Muscle of back (tissue), 11 donors: ENCODE measurements around the gene ZNF234. TPM values are rescaled to one million over a fixed set of nuclear protein-coding genes. Genes with fewer than 3 reads are reported as not detected.
"Not testable (repeated sequence)": the region's sequence is repeated elsewhere in the genome, so short reads cannot be mapped to it uniquely, and the experiment has no call there.

Source experiments
- DNase-seq, 3 donors: peaks; one replicate each; pipeline versions ENCODE4 v3.0.0 to v3.0.0-alpha.2; 2013
- polyA plus RNA-seq, 10 donors: library from polyadenylated mRNA; unstranded; fragments of 120-200 nt; gene quantifications; one replicate each; pipeline ENCODE4 v1.2.1, GENCODE V29; 2013; ENCODE audit not compliant: insufficient read length in 10 of 10

ZNF234 gene
- polyA plus RNA-seq, 10 donors = 7.1 to 13.4 (median 9.5) TPM

GRCh38 chr19:44176590-44176989 lies 35.2 kb downstream of the ZNF234 start:
- DNase-seq = no peak

DNA sequence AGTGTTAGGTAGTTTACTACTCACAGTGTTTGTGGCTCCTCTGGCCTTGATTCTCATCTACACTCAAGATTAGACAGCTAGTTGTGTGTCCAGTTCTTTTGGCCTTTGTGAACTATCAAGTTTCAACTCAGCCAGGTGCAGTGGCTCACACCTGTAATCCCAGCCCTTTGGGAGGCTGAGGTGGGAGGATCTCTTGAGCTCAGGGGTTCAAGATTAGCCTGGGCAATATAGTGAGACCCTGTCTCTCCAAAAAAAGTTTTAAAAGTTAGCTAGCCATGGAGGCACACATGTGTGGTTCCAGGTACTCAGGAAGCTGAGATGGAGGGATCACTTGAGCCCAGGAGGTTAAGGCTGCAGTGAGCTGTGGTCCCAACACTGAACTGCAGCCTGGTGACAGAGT lies 39.6 kb downstream of the ZNF234 start:
- DNase-seq = no peak

DNA sequence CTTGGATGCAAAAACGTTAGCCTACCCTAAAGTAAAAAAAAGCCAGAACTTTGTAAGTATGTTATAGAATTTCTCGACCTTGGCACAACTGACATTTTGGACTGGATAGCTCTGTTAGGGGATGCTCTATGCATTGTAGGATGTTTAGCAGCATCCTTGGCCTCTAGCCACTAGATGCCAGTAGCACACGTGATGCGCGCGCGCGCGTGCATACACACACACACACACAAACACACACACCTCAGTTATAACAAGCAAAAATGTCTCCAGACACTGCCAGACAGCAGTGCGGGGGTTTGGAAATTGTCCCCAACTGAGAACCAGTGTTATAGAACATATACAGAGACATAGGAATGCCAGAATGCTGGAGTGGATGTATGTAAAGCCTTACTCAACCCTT lies 40.8 kb downstream of the ZNF234 start:
- DNase-seq = no peak

DNA sequence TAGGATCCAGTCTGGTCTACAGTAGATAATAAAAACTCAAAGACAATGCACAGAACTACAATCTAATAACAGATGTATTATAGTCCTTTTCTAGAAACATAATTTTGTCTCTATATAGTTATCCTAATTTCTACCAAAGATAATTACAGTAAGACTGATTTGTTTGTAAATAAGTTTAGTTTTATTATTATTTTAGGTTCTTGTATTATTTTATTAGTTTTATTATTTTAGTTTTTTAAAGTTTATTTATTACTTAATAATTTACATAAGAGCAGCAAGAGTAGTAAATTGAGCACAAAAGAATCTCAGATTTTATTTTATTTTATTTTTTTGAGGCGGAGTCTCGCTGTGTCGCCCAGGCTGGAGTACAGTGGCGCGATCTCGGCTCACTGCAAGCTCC lies 48.7 kb downstream of the ZNF234 start:
- DNase-seq = no peak

- DNase-seq = no peak
Measured at GRCh38 chr19:44192127-44192526, 50.8 kb downstream of the ZNF234 start.

DNA sequence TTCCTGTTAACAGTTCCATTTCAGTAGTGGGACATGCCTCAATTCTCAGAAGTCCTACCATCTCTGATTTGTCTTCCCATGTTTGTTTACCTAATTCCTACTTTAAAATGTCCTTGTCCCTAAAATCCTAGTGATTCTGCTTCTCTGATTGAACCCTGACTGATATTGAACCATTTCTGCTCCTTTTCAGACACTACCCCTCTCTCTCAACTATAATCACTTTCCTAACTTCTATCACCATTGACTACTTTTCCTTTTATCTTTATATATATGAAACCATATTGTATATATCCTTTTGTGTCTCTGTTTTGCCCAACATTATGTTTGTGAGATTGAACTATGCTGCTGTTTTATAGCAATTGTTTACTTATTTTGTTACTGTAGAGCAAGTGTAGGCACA lies 55.4 kb downstream of the ZNF234 start:
- DNase-seq = no peak

DNA sequence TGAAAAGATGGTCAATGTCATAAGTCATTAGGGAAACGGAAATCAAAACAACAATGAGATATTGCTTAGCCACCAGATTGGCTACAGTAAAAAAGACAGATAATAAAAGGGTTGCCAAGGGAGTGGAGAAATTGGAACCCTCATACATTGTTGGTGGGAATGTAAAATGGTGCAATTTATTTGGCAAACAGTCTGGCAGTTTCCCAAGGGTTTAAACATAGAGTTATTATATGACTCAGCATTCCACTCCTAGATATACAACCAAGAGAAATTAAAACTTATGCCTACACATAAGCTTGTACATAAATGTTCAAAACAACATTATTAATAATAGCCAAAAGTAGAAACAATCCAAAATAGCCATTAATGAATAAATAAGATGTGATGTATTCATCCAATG lies 61.1 kb downstream of the ZNF234 start:
- DNase-seq = no peak

DNA sequence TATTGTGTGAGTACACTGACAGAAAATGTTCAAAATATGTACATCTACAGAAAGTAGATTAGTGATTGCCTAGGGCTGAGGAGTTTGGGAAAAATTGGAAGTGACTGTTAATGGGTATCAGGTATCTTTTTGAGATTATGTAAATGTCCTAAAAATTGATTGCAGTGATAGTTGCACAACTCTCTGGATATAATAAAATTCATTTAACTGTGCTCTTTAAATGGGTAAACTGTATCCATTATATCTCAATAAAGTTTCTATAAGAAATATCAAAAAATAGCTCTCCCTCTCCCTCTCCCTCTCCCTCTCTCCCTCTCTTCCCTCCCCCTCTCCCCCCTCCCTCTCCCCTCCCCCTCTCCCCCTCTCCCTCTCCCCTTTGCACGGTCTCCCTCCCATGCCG lies 61.6 kb downstream of the ZNF234 start:
- DNase-seq = no peak

DNA sequence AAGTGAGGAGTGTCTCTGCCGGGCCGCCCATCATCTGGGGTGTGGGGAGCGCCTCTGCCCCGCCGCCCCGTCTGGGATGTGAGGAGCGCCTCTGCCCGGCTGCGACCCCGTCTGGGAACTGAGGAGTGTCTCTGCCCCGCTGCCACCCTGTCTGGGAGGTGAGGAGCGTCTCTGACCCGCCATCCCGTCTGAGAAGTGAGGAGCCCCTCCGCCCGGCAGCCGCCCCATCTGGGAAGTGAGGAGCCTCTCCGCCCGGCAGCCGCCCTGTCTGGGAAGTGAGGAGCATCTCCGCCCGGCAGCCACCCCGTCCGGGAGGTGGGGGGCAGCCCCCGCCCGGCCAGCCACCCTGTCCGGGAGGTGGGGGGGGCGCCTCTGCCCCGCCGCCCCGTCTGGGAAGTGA lies 62.5 kb downstream of the ZNF234 start:
- not testable (repeated sequence) for DNase-seq

DNA sequence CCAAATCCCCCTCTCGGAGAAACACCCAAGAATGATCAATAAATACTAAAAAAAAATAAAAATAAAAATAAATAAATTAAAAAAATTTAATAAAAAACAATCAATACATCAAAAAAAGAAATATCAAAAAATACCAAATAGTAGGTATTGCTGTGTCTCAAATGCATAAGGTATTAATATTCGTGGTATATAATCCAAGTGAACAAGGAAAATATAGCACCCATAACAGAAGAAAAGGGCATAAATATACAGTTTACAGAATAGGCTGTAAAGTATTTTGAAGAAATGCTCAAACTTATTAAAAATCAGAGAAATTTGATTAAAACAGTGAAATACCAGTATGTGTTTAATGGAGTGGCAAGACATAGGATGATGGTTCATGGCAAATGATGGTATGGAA lies 63.4 kb downstream of the ZNF234 start:
- no peak for DNase-seq

DNA sequence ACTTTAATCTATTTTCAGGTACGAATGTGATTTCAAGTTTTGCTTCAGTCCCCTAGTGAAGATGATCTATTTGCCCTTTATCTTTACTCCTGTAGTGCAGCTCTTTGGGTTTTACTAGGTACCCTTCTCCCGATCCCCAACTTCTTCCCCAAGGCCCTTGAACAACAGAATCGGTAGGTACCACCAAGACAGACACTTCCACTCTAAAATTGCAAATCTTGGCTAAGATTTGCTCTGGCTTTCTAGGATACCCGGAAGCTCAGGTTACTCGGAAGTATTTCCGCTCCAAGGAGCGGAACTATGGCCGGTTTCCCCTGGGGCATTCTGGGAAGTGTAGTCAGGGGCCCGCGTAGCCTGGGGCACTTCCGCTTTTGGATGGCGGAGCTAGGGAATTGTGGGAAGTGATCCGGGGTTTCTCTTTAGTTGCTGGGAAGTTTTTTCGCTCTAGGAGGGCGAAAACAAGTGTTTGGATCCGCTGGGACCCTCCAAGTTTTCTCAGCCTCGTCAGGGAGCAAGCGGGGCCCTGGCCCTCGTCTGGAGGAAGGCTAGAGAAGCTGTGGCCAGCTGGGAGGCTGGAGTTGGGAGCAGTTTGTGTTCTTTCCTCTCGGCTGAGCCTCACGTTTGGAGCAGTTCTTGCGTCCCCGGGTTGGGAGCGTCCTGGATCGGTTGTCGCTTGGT lies 65.9 kb downstream of the ZNF234 start:
- peak; percentile 94 to 96 (median 95) for DNase-seq

Other genes with a start within 250 kb of the ZNF234 start
- 10 to 100 TPM; 11.9 to 16.3 (median 13.5) TPM for gene ZNF45, start 206.3 kb upstream of the ZNF234 start, polyA plus RNA-seq
- gene ZNF221, start 190.3 kb upstream of the ZNF234 start, polyA plus RNA-seq = 1 to 10 TPM; 2.3 to 5.4 (median 3.0) TPM
- gene ZNF155, start 157.4 kb upstream of the ZNF234 start, polyA plus RNA-seq = 1 to 10 TPM; 6.4 to 8.7 (median 7.8) TPM
- 1 to 10 TPM; 2.3 to 3.7 (median 3.0) TPM for gene ZNF230, start 138.6 kb upstream of the ZNF234 start, polyA plus RNA-seq
- gene ZNF222, start 116.2 kb upstream of the ZNF234 start, polyA plus RNA-seq = 1 to 10 TPM; 3.9 to 5.6 (median 4.9) TPM
- 1 to 10 TPM; 3.3 to 5.9 (median 4.9) TPM for gene ZNF223, start 89.5 kb upstream of the ZNF234 start, polyA plus RNA-seq
- gene ZNF284, start 69.4 kb upstream of the ZNF234 start, polyA plus RNA-seq = 1 to 10 TPM; 1.7 to 3.9 (median 2.6) TPM
- gene ZNF224, start 47.2 kb upstream of the ZNF234 start, polyA plus RNA-seq = 10 to 100 TPM in 9 of 10 donors, 1 to 10 TPM in 1; 9.7 to 29.4 (median 14.0) TPM
- gene ZNF225, start 28.2 kb upstream of the ZNF234 start, polyA plus RNA-seq = 1 to 10 TPM; 3.8 to 6.9 (median 4.7) TPM
- gene ZNF226, start 23.5 kb downstream of the ZNF234 start, polyA plus RNA-seq = 10 to 100 TPM; 11.2 to 16.3 (median 13.1) TPM
- 10 to 100 TPM; 10.3 to 16.0 (median 14.3) TPM for gene ZNF227, start 71.0 kb downstream of the ZNF234 start, polyA plus RNA-seq
- 1 to 10 TPM; 2.1 to 4.0 (median 2.6) TPM for gene ZNF233, start 118.3 kb downstream of the ZNF234 start, polyA plus RNA-seq
- gene ZNF235, start 163.5 kb downstream of the ZNF234 start, polyA plus RNA-seq = 1 to 10 TPM; 4.0 to 7.3 (median 6.1) TPM
- gene ZNF112, start 215.1 kb downstream of the ZNF234 start, polyA plus RNA-seq = 1 to 10 TPM; 5.2 to 7.7 (median 5.9) TPM